Astrocyte (in vitro differentiated cells and primary cell): ENCODE measurements around the gene GAS6.

Source experiments
- EZH2 ChIP-seq: IDR thresholded peaks from 2 replicates; pipeline ENCODE4 v1.6.1; 2012; ENCODE audit warnings: mild to moderate bottlenecking, low read length, inconsistent platforms; ENCODE audit not compliant: insufficient read depth
- TF ChIP-seq, protein P1 (sequence below): IDR thresholded peaks from 2 replicates; pipeline ENCODE4 v1.5.1; 2011; ENCODE audit warnings: low read depth, mild to moderate bottlenecking, inconsistent platforms, low read length, moderate library complexity; ENCODE audit not compliant: insufficient read depth

DNA sequence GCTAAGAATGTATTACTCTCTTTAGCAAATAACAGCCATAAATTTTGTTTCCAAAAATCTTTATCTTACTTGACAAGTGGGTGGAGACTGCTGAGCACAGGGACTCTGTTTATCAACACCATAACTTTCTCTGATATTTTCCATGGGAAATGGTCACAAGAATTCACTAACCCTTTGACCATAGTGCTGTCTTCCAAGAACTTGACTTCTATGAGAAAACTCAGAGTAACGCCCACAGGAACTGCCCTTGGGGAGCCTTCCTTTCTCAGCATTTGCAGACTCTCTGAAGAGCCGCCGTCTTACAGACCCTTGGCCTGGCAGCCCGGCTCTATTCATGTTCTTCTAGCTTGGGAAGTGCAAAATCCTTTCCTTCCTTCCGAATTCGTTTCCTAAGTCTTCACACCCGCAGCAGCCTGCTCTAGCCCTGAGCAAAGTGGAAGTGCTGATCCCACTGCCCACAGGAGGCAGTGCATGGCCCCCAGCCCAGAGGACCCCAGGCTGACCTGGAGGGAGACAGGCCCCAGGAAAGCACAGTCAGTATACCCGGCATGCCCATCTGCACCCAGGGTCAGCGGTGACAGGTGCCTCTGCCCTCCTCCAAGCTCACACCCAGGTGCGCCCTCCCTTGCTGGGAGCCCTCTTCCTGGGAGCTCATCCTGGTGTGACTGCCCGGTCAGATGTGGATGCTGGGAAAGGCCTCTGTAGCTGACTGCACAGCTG is 10.2 kb downstream of the GAS6 start:
- TF ChIP-seq, protein P1, sequence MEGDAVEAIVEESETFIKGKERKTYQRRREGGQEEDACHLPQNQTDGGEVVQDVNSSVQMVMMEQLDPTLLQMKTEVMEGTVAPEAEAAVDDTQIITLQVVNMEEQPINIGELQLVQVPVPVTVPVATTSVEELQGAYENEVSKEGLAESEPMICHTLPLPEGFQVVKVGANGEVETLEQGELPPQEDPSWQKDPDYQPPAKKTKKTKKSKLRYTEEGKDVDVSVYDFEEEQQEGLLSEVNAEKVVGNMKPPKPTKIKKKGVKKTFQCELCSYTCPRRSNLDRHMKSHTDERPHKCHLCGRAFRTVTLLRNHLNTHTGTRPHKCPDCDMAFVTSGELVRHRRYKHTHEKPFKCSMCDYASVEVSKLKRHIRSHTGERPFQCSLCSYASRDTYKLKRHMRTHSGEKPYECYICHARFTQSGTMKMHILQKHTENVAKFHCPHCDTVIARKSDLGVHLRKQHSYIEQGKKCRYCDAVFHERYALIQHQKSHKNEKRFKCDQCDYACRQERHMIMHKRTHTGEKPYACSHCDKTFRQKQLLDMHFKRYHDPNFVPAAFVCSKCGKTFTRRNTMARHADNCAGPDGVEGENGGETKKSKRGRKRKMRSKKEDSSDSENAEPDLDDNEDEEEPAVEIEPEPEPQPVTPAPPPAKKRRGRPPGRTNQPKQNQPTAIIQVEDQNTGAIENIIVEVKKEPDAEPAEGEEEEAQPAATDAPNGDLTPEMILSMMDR, result no peak
- no peak for TF ChIP-seq EZH2
